HEK293 (cell line): ENCODE measurements around the gene PTPN3.

Experiments used
- CTCF ChIA-PET: fragments of 350-600 bp; formaldehyde crosslinking; extraction: SDS; loops from one replicate; lab custom pipeline; 2021; ENCODE audit warnings: antibody characterized with exemption; lab: Yijun Ruan, JAX
- POLR2A ChIA-PET: fragments of 300-600 bp; formaldehyde crosslinking; extraction: SDS; loops from one replicate; lab custom pipeline; 2020; ENCODE audit warnings: antibody characterized with exemption, inconsistent platforms; lab: Yijun Ruan, JAX
- H3K27ac ChIP-seq: fragments of 200-500 bp; sonication (Bioruptor generic); 2 replicates; pipeline ENCODE4 v1.5.1; 2014; ENCODE audit warnings: low read depth, low read length, control low read depth, inconsistent platforms; ENCODE audit errors: extremely low read depth
- H3K36me3 ChIP-seq, 2 experiments: fragments of 200-500 bp in 1 of 2; sonication (Bioruptor generic) in 1 of 2; 1 replicate in 1 of 2; 2 replicates in 1 of 2; pipeline ENCODE4 v1.5.1; 2014 to 2017; ENCODE audit warnings: inconsistent platforms in 2 of 2, low read length in 2 of 2; ENCODE audit not compliant: control insufficient read depth in 2 of 2, insufficient read depth in 1 of 2
- H3K4me1 ChIP-seq: fragments of 200-500 bp; sonication (Bioruptor generic); 2 replicates; pipeline ENCODE4 v1.5.1; 2014; ENCODE audit warnings: mild to moderate bottlenecking, low read length, inconsistent platforms; ENCODE audit not compliant: control insufficient read depth, insufficient read depth
- H3K4me3 ChIP-seq: 2 replicates; pipeline ENCODE4 v1.5.1; 2011; ENCODE audit warnings: low read depth, mild to moderate bottlenecking, control low read depth, low read length, moderate library complexity
- H3K9me3 ChIP-seq: fragments of 200-500 bp; sonication (Bioruptor generic); 2 replicates; pipeline ENCODE4 v1.5.1; 2014; ENCODE audit warnings: low read depth, low read length, inconsistent platforms; ENCODE audit not compliant: control insufficient read depth, insufficient read depth
- ELK4 ChIP-seq: IDR thresholded peaks from 2 replicates; pipeline ENCODE4 v1.6.1; 2011; ENCODE audit warnings: mild to moderate bottlenecking, low read depth, low read length, borderline replicate concordance
- HOXA7 ChIP-seq: sonication (generic); formaldehyde crosslinking; IDR thresholded peaks from 2 replicates; pipeline ENCODE4 v1.8.1; 2022; ENCODE audit warnings: missing genetic modification reagents, borderline replicate concordance
- MYNN ChIP-seq: fragments of 450-650 bp; formaldehyde crosslinking; IDR thresholded peaks from 2 replicates; pipeline ENCODE4 v1.5.1; 2016; ENCODE audit warnings: missing biosample characterization, missing genetic modification characterization, borderline replicate concordance
- OVOL3 ChIP-seq: fragments of 450-650 bp; formaldehyde crosslinking; IDR thresholded peaks from 2 replicates; pipeline ENCODE4 v1.5.1; 2016; ENCODE audit warnings: missing biosample characterization, missing genetic modification characterization
- PATZ1 ChIP-seq: fragments of 450-650 bp; formaldehyde crosslinking; IDR thresholded peaks from 2 replicates; pipeline ENCODE4 v1.5.1; 2016; ENCODE audit warnings: missing biosample characterization, missing genetic modification characterization
- SCRT1 ChIP-seq: fragments of 450-650 bp; formaldehyde crosslinking; IDR thresholded peaks from 2 replicates; pipeline ENCODE4 v1.5.1; 2016; ENCODE audit warnings: missing biosample characterization, missing genetic modification characterization, borderline replicate concordance
- ZBTB20 ChIP-seq: fragments of 450-650 bp; formaldehyde crosslinking; IDR thresholded peaks from 2 replicates; pipeline ENCODE4 v1.5.1; 2016; ENCODE audit warnings: missing biosample characterization, missing genetic modification characterization
- ZEB2 ChIP-seq: fragments of 450-650 bp; formaldehyde crosslinking; IDR thresholded peaks from 2 replicates; pipeline ENCODE4 v1.5.1; 2016; ENCODE audit warnings: missing biosample characterization, missing genetic modification characterization
- ZNF112 ChIP-seq: fragments of 450-650 bp; formaldehyde crosslinking; IDR thresholded peaks from 2 replicates; pipeline ENCODE4 v1.5.0; 2017; ENCODE audit warnings: missing biosample characterization, missing genetic modification characterization
- ZNF16 ChIP-seq: fragments of 450-650 bp; formaldehyde crosslinking; IDR thresholded peaks from 2 replicates; pipeline ENCODE4 v1.5.1; 2016; ENCODE audit warnings: low read depth, missing biosample characterization, missing genetic modification characterization
- ZNF24 ChIP-seq: fragments of 450-650 bp; formaldehyde crosslinking; IDR thresholded peaks from 2 replicates; pipeline ENCODE4 v1.5.1; 2016; ENCODE audit warnings: missing biosample characterization, missing genetic modification characterization
- ZNF26 ChIP-seq: fragments of 450-650 bp; formaldehyde crosslinking; IDR thresholded peaks from 2 replicates; pipeline ENCODE4 v1.5.1; 2016; ENCODE audit warnings: missing biosample characterization, missing genetic modification characterization
- ZNF350 ChIP-seq: fragments of 450-650 bp; formaldehyde crosslinking; IDR thresholded peaks from 2 replicates; pipeline ENCODE4 v1.5.0; 2017; ENCODE audit warnings: missing biosample characterization, mild to moderate bottlenecking, missing genetic modification characterization
- ZNF366 ChIP-seq: fragments of 450-650 bp; formaldehyde crosslinking; conservative IDR thresholded peaks from 2 replicates; pipeline ENCODE4 v1.5.1; 2016; ENCODE audit warnings: missing biosample characterization, missing genetic modification characterization
- ZNF501 ChIP-seq: fragments of 450-650 bp; formaldehyde crosslinking; IDR thresholded peaks from 2 replicates; pipeline ENCODE4 v1.5.1; 2016; ENCODE audit warnings: missing biosample characterization, missing genetic modification characterization
- ZNF529 ChIP-seq: fragments of 450-650 bp; formaldehyde crosslinking; IDR thresholded peaks from 2 replicates; pipeline ENCODE4 v1.5.1; 2017; ENCODE audit warnings: missing genetic modification characterization, missing biosample characterization; ENCODE audit not compliant: insufficient replicate concordance
- ZNF621 ChIP-seq: fragments of 450-650 bp; formaldehyde crosslinking; IDR thresholded peaks from 2 replicates; pipeline ENCODE4 v1.5.1; 2017; ENCODE audit warnings: missing biosample characterization, missing genetic modification characterization
- ZNF830 ChIP-seq: fragments of 450-650 bp; IDR thresholded peaks from 2 replicates; pipeline ENCODE4 v1.5.0; 2018; ENCODE audit warnings: missing biosample characterization, missing genetic modification characterization, low read depth, mild to moderate bottlenecking, moderate library complexity
- ZSCAN30 ChIP-seq: fragments of 450-650 bp; IDR thresholded peaks from 2 replicates; pipeline ENCODE4 v1.5.1; 2018; ENCODE audit warnings: missing biosample characterization, mild to moderate bottlenecking, missing genetic modification characterization, moderate library complexity
- TF ChIP-seq, protein P1 (sequence below): fragments of 450-650 bp; formaldehyde crosslinking; IDR thresholded peaks from 2 replicates; pipeline ENCODE4 v1.5.1; 2016; ENCODE audit warnings: missing biosample characterization, missing genetic modification characterization
- TF ChIP-seq, protein P2 (sequence below): fragments of 450-650 bp; formaldehyde crosslinking; IDR thresholded peaks from 2 replicates; pipeline ENCODE4 v1.5.1; 2016; ENCODE audit warnings: missing biosample characterization, missing genetic modification characterization, low read depth
- TF ChIP-seq, protein P3 (sequence below): fragments of 450-650 bp; formaldehyde crosslinking; IDR thresholded peaks from 2 replicates; pipeline ENCODE4 v1.5.1; 2016; ENCODE audit warnings: missing biosample characterization, missing genetic modification characterization
- TF ChIP-seq, protein P4 (sequence below): fragments of 450-650 bp; formaldehyde crosslinking; IDR thresholded peaks from 2 replicates; pipeline ENCODE4 v1.5.1; 2017; ENCODE audit warnings: missing biosample characterization, missing genetic modification characterization

PTPN3 gene

GRCh38 chr9:109399258-109399767, 98.8 kb downstream of the PTPN3 start:
- Histone ChIP-seq H3K4me1 (no peaks in the 10 kb centered on the region), H3K27ac (no peak overlapping the region), H3K36me3 (peaks cover 9 to 39% of the 10 kb centered on the region in 2 experiments; a peak in 2 of 3 replicates), H3K9me3 (no peaks in the 10 kb centered on the region), H3K4me3 (no peak overlapping the region)
- POLR2A ChIA-PET = no interaction called here
- CTCF ChIA-PET = interaction anchor here (0.5 to 2.4 kb wide), 7 partner anchors 9 to 1005 kb away, joined by 3 to 10 read pairs (median 4); no protein-coding TSS in a partner anchor
- TF ChIP-seq ZBTB20 (tag by site-specific recombination) (no peak), ZNF501 (tag by site-specific recombination) (no peak), ZSCAN30 (tag by site-specific recombination) (no peak), ZNF24 (no peak), OVOL3 (no peak), ZNF529 (tag by site-specific recombination) (no peak)
- TF ChIP-seq, protein P1, sequence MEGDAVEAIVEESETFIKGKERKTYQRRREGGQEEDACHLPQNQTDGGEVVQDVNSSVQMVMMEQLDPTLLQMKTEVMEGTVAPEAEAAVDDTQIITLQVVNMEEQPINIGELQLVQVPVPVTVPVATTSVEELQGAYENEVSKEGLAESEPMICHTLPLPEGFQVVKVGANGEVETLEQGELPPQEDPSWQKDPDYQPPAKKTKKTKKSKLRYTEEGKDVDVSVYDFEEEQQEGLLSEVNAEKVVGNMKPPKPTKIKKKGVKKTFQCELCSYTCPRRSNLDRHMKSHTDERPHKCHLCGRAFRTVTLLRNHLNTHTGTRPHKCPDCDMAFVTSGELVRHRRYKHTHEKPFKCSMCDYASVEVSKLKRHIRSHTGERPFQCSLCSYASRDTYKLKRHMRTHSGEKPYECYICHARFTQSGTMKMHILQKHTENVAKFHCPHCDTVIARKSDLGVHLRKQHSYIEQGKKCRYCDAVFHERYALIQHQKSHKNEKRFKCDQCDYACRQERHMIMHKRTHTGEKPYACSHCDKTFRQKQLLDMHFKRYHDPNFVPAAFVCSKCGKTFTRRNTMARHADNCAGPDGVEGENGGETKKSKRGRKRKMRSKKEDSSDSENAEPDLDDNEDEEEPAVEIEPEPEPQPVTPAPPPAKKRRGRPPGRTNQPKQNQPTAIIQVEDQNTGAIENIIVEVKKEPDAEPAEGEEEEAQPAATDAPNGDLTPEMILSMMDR = no peak

- POLR2A ChIA-PET = no interaction called here
- H3K9me3 ChIP-seq = no peaks in the 10 kb centered on the region
- H3K4me3 ChIP-seq = no peak overlapping the region
- H3K36me3 ChIP-seq = peaks cover 8 to 50% of the 10 kb centered on the region in 2 experiments; a peak in 2 of 3 replicates
- no peak overlapping the region for H3K27ac ChIP-seq
- no peaks in the 10 kb centered on the region for H3K4me1 ChIP-seq
- CTCF ChIA-PET = no interaction called here
- TF ChIP-seq MYNN (tag by site-specific recombination) (no peak), ZNF366 (no peak), PATZ1 (tag by site-specific recombination) (no peak), HOXA7 (CRISPR knock-in tag) (no peak), ZEB2 (tag by site-specific recombination) (no peak), ZNF26 (tag by site-specific recombination) (no peak), ZNF621 (tag by site-specific recombination) (no peak), ZNF112 (tag by site-specific recombination) (no peak), ZNF830 (tag by site-specific recombination) (no peak), ZNF350 (tag by site-specific recombination) (no peak), ELK4 (no peak), ZNF16 (tag by site-specific recombination) (no peak), SCRT1 (tag by site-specific recombination) (no peak)
- TF ChIP-seq, protein P2, sequence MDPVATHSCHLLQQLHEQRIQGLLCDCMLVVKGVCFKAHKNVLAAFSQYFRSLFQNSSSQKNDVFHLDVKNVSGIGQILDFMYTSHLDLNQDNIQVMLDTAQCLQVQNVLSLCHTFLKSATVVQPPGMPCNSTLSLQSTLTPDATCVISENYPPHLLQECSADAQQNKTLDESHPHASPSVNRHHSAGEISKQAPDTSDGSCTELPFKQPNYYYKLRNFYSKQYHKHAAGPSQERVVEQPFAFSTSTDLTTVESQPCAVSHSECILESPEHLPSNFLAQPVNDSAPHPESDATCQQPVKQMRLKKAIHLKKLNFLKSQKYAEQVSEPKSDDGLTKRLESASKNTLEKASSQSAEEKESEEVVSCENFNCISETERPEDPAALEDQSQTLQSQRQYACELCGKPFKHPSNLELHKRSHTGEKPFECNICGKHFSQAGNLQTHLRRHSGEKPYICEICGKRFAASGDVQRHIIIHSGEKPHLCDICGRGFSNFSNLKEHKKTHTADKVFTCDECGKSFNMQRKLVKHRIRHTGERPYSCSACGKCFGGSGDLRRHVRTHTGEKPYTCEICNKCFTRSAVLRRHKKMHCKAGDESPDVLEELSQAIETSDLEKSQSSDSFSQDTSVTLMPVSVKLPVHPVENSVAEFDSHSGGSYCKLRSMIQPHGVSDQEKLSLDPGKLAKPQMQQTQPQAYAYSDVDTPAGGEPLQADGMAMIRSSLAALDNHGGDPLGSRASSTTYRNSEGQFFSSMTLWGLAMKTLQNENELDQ (tag by site-specific recombination) = no peak
- TF ChIP-seq, protein P3, sequence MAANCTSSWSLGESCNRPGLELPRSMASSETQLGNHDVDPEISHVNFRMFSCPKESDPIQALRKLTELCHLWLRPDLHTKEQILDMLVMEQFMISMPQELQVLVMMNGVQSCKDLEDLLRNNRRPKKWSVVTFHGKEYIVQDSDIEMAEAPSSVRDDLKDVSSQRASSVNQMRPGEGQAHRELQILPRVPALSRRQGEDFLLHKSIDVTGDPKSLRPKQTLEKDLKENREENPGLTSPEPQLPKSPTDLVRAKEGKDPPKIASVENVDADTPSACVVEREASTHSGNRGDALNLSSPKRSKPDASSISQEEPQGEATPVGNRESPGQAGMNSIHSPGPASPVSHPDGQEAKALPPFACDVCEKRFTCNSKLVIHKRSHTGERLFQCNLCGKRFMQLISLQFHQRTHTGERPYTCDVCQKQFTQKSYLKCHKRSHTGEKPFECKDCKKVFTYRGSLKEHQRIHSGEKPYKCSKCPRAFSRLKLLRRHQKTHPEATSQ (tag by site-specific recombination) = no peak
- TF ChIP-seq, protein P4, sequence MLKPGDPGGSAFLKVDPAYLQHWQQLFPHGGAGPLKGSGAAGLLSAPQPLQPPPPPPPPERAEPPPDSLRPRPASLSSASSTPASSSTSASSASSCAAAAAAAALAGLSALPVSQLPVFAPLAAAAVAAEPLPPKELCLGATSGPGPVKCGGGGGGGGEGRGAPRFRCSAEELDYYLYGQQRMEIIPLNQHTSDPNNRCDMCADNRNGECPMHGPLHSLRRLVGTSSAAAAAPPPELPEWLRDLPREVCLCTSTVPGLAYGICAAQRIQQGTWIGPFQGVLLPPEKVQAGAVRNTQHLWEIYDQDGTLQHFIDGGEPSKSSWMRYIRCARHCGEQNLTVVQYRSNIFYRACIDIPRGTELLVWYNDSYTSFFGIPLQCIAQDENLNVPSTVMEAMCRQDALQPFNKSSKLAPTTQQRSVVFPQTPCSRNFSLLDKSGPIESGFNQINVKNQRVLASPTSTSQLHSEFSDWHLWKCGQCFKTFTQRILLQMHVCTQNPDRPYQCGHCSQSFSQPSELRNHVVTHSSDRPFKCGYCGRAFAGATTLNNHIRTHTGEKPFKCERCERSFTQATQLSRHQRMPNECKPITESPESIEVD (tag by site-specific recombination) = no peak
These were observed 106.9 kb downstream of the PTPN3 start for GRCh38 chr9:109391176-109391575.
